CD4-positive, alpha-beta memory T cell (primary cell): ENCODE measurements around the gene RAB40AL. TPM values are rescaled to one million over a fixed set of nuclear protein-coding genes. Genes with fewer than 3 reads are reported as not detected.

Experiments used
- CTCF ChIA-PET: fragments of 350-600 bp; sonication (Branson Sonifier 250); formaldehyde crosslinking; loops from one replicate; lab custom pipeline; 2021; ENCODE audit warnings: inconsistent platforms; ENCODE audit not compliant: partially characterized antibody; lab: Charles Lee
- POLR2A ChIA-PET: fragments of 350-600 bp; sonication (Branson Sonifier 250); formaldehyde crosslinking; loops from one replicate; lab custom pipeline; 2021; ENCODE audit not compliant: partially characterized antibody; lab: Charles Lee
- DNase-seq, 5 donors: peaks; one replicate each; pipeline versions ENCODE4 v3.0.0 to v3.0.0-alpha.2; 2020 to 2022; ENCODE audit warnings: mixed read lengths in 1 of 5
- H3K27ac ChIP-seq: one replicate; pipeline ENCODE4 v1.7.0; 2013; ENCODE audit warnings: low read depth, low read length
- H3K27me3 ChIP-seq: 2 replicates; pipeline ENCODE4 v1.7.0; 2013; ENCODE audit warnings: mild to moderate bottlenecking, low read length, moderate library complexity; ENCODE audit not compliant: insufficient read depth
- H3K36me3 ChIP-seq: 2 replicates; pipeline ENCODE4 v1.7.0; 2013; ENCODE audit warnings: mild to moderate bottlenecking, low read length, moderate library complexity; ENCODE audit not compliant: insufficient read depth
- H3K4me1 ChIP-seq: 2 replicates; pipeline ENCODE4 v1.7.0; 2013; ENCODE audit warnings: mild to moderate bottlenecking, low read length, moderate library complexity; ENCODE audit not compliant: insufficient read depth
- H3K4me3 ChIP-seq, 2 donors: one replicate each; pipeline ENCODE4 v1.7.0; 2013; ENCODE audit warnings: low read length in 2 of 2, mild to moderate bottlenecking in 1 of 2
- H3K9me3 ChIP-seq, 2 donors: one replicate each; pipeline ENCODE4 v1.7.0; 2013; ENCODE audit warnings: low read length in 2 of 2, control low read depth in 1 of 2; ENCODE audit not compliant: control insufficient read depth in 1 of 2
- H3K27ac Mint-ChIP-seq, 7 donors: one replicate each; pipeline ENCODE4 v1.8.0; 2020 to 2021; ENCODE audit warnings: mixed read lengths in 7 of 7, mild to moderate bottlenecking in 6 of 7, inconsistent platforms in 3 of 7, moderate library complexity in 3 of 7
- H3K27me3 Mint-ChIP-seq, 2 donors: one replicate each; pipeline ENCODE4 v1.8.0; 2020 to 2021; ENCODE audit warnings: mixed read lengths in 2 of 2
- H3K36me3 Mint-ChIP-seq, 2 donors: one replicate each; pipeline ENCODE4 v1.8.0; 2020 to 2021; ENCODE audit warnings: mixed read lengths in 2 of 2, inconsistent platforms in 1 of 2, mild to moderate bottlenecking in 1 of 2
- H3K4me1 Mint-ChIP-seq, 4 donors: one replicate each; pipeline ENCODE4 v1.8.0; 2020 to 2021; ENCODE audit warnings: mixed read lengths in 4 of 4, mild to moderate bottlenecking in 1 of 4
- H3K4me3 Mint-ChIP-seq, 8 donors: one replicate each; pipeline ENCODE4 v1.8.0; 2020 to 2021; ENCODE audit warnings: mixed read lengths in 8 of 8, mild to moderate bottlenecking in 7 of 8, moderate library complexity in 6 of 8, inconsistent platforms in 3 of 8
- H3K9me3 Mint-ChIP-seq, 8 donors: one replicate each; pipeline ENCODE4 v1.8.0; 2020 to 2021; ENCODE audit warnings: mixed read lengths in 8 of 8, mild to moderate bottlenecking in 5 of 8, inconsistent platforms in 3 of 8, moderate library complexity in 1 of 8
- intact Hi-C: fragments of 100-400 bp; cut with micrococcal nuclease; formaldehyde crosslinking; loops from one replicate; pipeline ENCODE4 v1.15.1; 2023
- polyA plus RNA-seq, 2 donors: library from polyadenylated mRNA; unstranded; fragments of 300-500 nt; fragmentation: Illumina TruSeq; gene quantifications; one replicate each; pipeline ENCODE4 v1.2.3, GENCODE V29; 2021
- total RNA-seq, 2 experiments: library from RNA; stranded (reverse); gene quantifications; one replicate each; pipeline ENCODE4 v1.2.3, GENCODE V29; 2021

RAB40AL gene
- total and polyA plus RNA-seq, 4 experiments from 2014 or later, result 0.64 TPM; not detected in 3

DNA sequence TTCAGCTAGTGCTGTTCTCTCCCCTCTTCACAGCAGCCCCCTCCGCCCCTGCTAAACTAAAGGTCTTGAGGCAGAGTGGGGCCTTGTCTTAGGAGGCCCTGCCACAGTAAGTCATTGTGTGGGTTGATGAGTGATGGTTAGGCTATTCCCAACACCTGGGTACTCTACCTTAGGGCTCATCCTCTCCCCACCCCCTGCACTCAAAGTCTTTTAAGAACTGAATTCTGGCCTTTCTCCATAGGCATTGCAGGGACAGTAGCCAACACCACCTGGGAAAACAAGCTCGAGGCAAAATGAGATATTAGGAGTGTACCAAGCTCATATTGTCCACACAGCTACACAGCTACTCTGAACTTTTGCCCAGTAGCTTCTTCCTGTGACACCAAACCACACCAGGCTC, 42.5 kb downstream of the RAB40AL start:
- ChIA-PET CTCF (interaction anchor here (1.2 kb wide), 1 partner anchor 28 kb away, joined by 4 read pairs; no protein-coding TSS in a partner anchor), POLR2A (no interaction called here)
- no peak overlapping the region for H3K4me3 ChIP-seq
- H3K9me3 Mint-ChIP-seq, result no peaks in the 10 kb centered on the region
- no peaks in the 10 kb centered on the region for H3K36me3 ChIP-seq
- DNase-seq, result no peak
- no peaks in the 10 kb centered on the region for H3K27me3 Mint-ChIP-seq
- no peaks in the 10 kb centered on the region for H3K27me3 ChIP-seq
- no peak overlapping the region for H3K27ac Mint-ChIP-seq
- no peak overlapping the region for H3K27ac ChIP-seq
- H3K9me3 ChIP-seq, result no peaks in the 10 kb centered on the region
- intact Hi-C loops, result no loop called here
- H3K4me1 Mint-ChIP-seq, result no peaks in the 10 kb centered on the region
- H3K4me3 Mint-ChIP-seq, result no peak overlapping the region
- no peaks in the 10 kb centered on the region for H3K36me3 Mint-ChIP-seq
- H3K4me1 ChIP-seq, result no peaks in the 10 kb centered on the region

DNA sequence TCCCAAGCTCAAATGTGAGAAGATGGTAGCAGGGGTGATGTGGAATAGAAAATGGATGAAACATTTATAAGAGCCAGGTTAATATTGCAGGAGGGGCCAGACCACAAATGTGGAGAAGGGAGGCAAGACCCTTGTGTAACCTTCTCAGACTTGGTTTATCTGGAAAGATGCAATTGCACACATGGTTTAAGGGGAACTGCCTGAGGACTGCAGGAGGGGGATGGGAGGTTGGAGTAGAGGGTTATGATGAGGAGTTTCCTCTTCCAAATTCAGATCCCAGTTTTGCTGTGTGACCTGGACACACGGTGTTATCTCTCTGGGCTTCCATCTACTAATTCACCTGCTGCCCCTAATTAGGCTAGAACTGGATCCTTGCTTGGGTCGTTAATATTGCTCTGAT, 46.1 kb downstream of the RAB40AL start:
- Mint-ChIP-seq H3K4me1 (no peaks in the 10 kb centered on the region), H3K9me3 (no peaks in the 10 kb centered on the region), H3K27me3 (no peaks in the 10 kb centered on the region), H3K4me3 (no peak overlapping the region), H3K27ac (no peak overlapping the region), H3K36me3 (no peaks in the 10 kb centered on the region)
- no peaks in the 10 kb centered on the region for H3K36me3 ChIP-seq
- POLR2A ChIA-PET, result no interaction called here
- H3K4me3 ChIP-seq, result no peak overlapping the region
- no peak for DNase-seq
- CTCF ChIA-PET, result no interaction called here
- no peaks in the 10 kb centered on the region for H3K27me3 ChIP-seq
- intact Hi-C loops, result no loop called here
- H3K9me3 ChIP-seq, result no peaks in the 10 kb centered on the region
- no peaks in the 10 kb centered on the region for H3K4me1 ChIP-seq
- no peak overlapping the region for H3K27ac ChIP-seq

DNA sequence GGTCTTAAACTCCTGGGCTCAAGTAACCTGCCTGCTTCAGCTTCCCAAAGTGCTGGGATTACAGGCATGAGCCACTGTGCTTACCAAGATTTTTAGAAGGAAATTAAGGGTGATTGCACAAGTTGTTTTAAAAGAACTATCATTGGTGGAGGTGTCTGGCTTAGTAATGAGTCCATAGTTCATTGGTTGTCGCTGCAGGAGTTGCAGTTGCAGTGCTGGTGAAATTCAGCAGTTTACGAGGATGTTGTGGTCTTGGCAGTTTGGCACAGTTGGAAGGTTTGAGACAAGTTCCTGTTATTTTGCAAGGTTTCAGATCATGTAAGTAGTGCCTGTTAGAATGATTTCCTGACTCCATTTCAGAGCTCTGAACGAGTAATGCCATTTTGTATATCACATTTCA, 48.1 kb downstream of the RAB40AL start:
- ChIA-PET CTCF (no interaction called here), POLR2A (no interaction called here)
- Mint-ChIP-seq H3K36me3 (no peaks in the 10 kb centered on the region), H3K4me1 (no peaks in the 10 kb centered on the region), H3K4me3 (no peak overlapping the region), H3K27ac (no peak overlapping the region), H3K9me3 (no peaks in the 10 kb centered on the region), H3K27me3 (peaks cover 0 to 2% of the 10 kb centered on the region in 2 donors)
- Histone ChIP-seq H3K4me3 (no peak overlapping the region), H3K36me3 (no peaks in the 10 kb centered on the region), H3K27ac (no peak overlapping the region), H3K9me3 (no peaks in the 10 kb centered on the region), H3K27me3 (no peaks in the 10 kb centered on the region), H3K4me1 (no peaks in the 10 kb centered on the region)
- intact Hi-C loops, result no loop called here
- no peak for DNase-seq

Other genes with a start within 250 kb of the RAB40AL start
- gene GPRASP2, start 224.8 kb upstream of the RAB40AL start, total RNA-seq, result 1 to 10 TPM; 2.2 to 3.2 TPM
- gene GPRASP2, start 224.8 kb upstream of the RAB40AL start, polyA plus RNA-seq, result 1 to 10 TPM; 1.6 to 1.8 TPM
- 1 to 10 TPM; 2.4 to 3.5 TPM for gene GPRASP3, start 216.5 kb upstream of the RAB40AL start, total RNA-seq
- gene GPRASP3, start 216.5 kb upstream of the RAB40AL start, polyA plus RNA-seq, result 1 to 10 TPM in 1 of 2 donors, under 1 TPM in 1; 0.63 to 1.1 TPM
- not detected for gene BEX1, start 126.9 kb downstream of the RAB40AL start, total RNA-seq
- under 1 TPM in 1 of 2 donors, not detected in 1; 0.50 TPM for gene BEX1, start 126.9 kb downstream of the RAB40AL start, polyA plus RNA-seq
- gene NXF3, start 155.9 kb downstream of the RAB40AL start, total RNA-seq, result not detected
- gene NXF3, start 155.9 kb downstream of the RAB40AL start, polyA plus RNA-seq, result not detected